ENCODE results near the gene ZNF804A.

- no peak for TF ChIP-seq POLR2AphosphoS5 (IDR thresholded peaks at IDR 0.05; ENCODE audit: low read depth, low read length)
- no peak for TF ChIP-seq REST (IDR thresholded peaks at IDR 0.05; ENCODE audit: insufficient read depth in 1 of 2, low read depth in 2 of 2, low read length in 2 of 2)
- no peak for TF ChIP-seq SIN3A (IDR thresholded peaks at IDR 0.05; ENCODE audit: borderline replicate concordance, insufficient read depth, low read length)
- TF ChIP-seq TAF1 (IDR thresholded peaks at IDR 0.05; ENCODE audit: borderline replicate concordance, insufficient read depth, low read length), result no peak
Measured at GRCh38 chr2:184938221-184938985, 340.1 kb downstream of the ZNF804A start.

Data from PFSK-1 (cell line).